SH-SY5Y (cell line): ENCODE measurements around the gene THAP6.

Source experiments
- GATA2 ChIP-seq: IDR thresholded peaks from 2 replicates; pipeline ENCODE4 v1.6.1; 2011; ENCODE audit warnings: mild to moderate bottlenecking, low read depth, low read length
- GATA3 ChIP-seq: IDR thresholded peaks from 2 replicates; pipeline ENCODE4 v1.6.1; 2011; ENCODE audit warnings: low read depth, mild to moderate bottlenecking, low read length, moderate library complexity

DNA sequence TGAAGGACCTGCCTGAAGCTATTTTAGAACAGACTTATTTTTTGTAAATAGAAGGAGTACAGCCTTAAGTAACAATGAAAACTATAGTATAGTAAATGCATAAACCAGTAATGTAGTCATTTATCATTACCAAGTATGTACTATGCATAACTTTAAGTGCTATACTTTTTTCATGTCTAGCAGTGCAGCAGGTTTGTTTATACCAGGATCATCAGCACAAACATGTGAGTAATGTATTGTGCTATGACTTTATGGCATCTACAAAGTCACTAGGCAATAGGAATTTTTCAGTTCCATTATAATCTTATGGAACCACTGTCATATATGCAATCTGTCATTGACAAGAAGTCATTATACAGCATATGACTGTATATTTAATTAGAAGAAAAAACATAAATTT is 38.2 kb downstream of the THAP6 start:
- no peak for TF ChIP-seq GATA3
- no peak for TF ChIP-seq GATA2
